ENCODE results near the gene MAP4K5.

- no peak for TF ChIP-seq GATA2 (IDR thresholded peaks at IDR 0.05; ENCODE audit: low read depth, low read length)
- no peak for TF ChIP-seq GATA3 (IDR thresholded peaks at IDR 0.05; ENCODE audit: low read depth, low read length)
Observed at GRCh38 chr14:50575769-50576168, 43.4 kb upstream of the MAP4K5 start.

Measured in SH-SY5Y (cell line).